Measurements from ENCODE around the gene PDLIM5. TPM values are rescaled to one million over a fixed set of nuclear protein-coding genes. Genes with fewer than 3 reads are reported as not detected.

PDLIM5 gene
- total and polyA plus RNA-seq, 5 donors from 2014 or later = 36.5 to 64.5 (median 45.3) TPM

- ATAC-seq (ENCODE audit: low read depth in 2 of 2) = no peak
These were observed 217.0 kb downstream of the PDLIM5 start for GRCh38 chr4:94668724-94669123.

GRCh38 chr4:94669672-94670664, 218.2 kb downstream of the PDLIM5 start:
- no peak overlapping the region for H3K27ac ChIP-seq (ENCODE audit: insufficient read depth, low read length, poor library complexity, severe bottlenecking)
- H3K4me1 ChIP-seq (ENCODE audit: control insufficient read depth, insufficient read depth, low read length, poor library complexity, severe bottlenecking) = no peaks in the 10 kb centered on the region
- H3K27me3 ChIP-seq (ENCODE audit: control insufficient read depth, insufficient read depth, low read length) = no peaks in the 10 kb centered on the region
- Mint-ChIP-seq H3K27ac (no peak overlapping the region), H3K9me3 (peaks cover 0 to 2% (median 0%) of the 10 kb centered on the region in 7 donors), H3K4me1 (no peaks in the 10 kb centered on the region), H3K4me3 (no peak overlapping the region), H3K36me3 (no peaks in the 10 kb centered on the region), H3K27me3 (no peaks in the 10 kb centered on the region)
- no peak overlapping the region for H3K4me3 ChIP-seq (ENCODE audit: low read depth, low read length)
- DNase-seq = no peak
- no peak for ATAC-seq (ENCODE audit: low read depth in 2 of 2)
- H3K9me3 ChIP-seq (ENCODE audit: control insufficient read depth in 2 of 2, low read length in 2 of 2) = no peaks in the 10 kb centered on the region
- H3K36me3 ChIP-seq (ENCODE audit: control insufficient read depth, insufficient read depth, low read length) = no peaks in the 10 kb centered on the region

More at GRCh38 chr4:94668724-94669123, 217.0 kb downstream of the PDLIM5 start:
- Histone ChIP-seq H3K4me3 (ENCODE audit: low read depth, low read length) (no peak overlapping the region), H3K9me3 (ENCODE audit: control insufficient read depth in 2 of 2, low read length in 2 of 2) (no peaks in the 10 kb centered on the region), H3K36me3 (ENCODE audit: control insufficient read depth, insufficient read depth, low read length) (no peaks in the 10 kb centered on the region), H3K4me1 (ENCODE audit: control insufficient read depth, insufficient read depth, low read length, poor library complexity, severe bottlenecking) (no peaks in the 10 kb centered on the region), H3K27ac (ENCODE audit: insufficient read depth, low read length, poor library complexity, severe bottlenecking) (no peak overlapping the region), H3K27me3 (ENCODE audit: control insufficient read depth, insufficient read depth, low read length) (no peaks in the 10 kb centered on the region)
- peaks cover 2% of the 10 kb centered on the region for H3K36me3 Mint-ChIP-seq
- no peaks in the 10 kb centered on the region for H3K4me1 Mint-ChIP-seq
- no peaks in the 10 kb centered on the region for H3K27me3 Mint-ChIP-seq
- H3K9me3 Mint-ChIP-seq = peaks cover 0 to 2% (median 0%) of the 10 kb centered on the region in 7 donors
- H3K27ac Mint-ChIP-seq = no peak overlapping the region
- H3K4me3 Mint-ChIP-seq = no peak overlapping the region
- no peak for DNase-seq

GRCh38 chr4:94671113-94671512, 219.4 kb downstream of the PDLIM5 start:
- H3K9me3 Mint-ChIP-seq = peaks cover 0 to 2% (median 0%) of the 10 kb centered on the region in 7 donors
- no peak overlapping the region for H3K27ac Mint-ChIP-seq
- no peaks in the 10 kb centered on the region for H3K36me3 ChIP-seq (ENCODE audit: control insufficient read depth, insufficient read depth, low read length)
- H3K4me3 Mint-ChIP-seq = no peak overlapping the region
- H3K4me1 Mint-ChIP-seq = no peaks in the 10 kb centered on the region
- no peak for DNase-seq
- H3K4me1 ChIP-seq (ENCODE audit: control insufficient read depth, insufficient read depth, low read length, poor library complexity, severe bottlenecking) = no peaks in the 10 kb centered on the region
- no peaks in the 10 kb centered on the region for H3K27me3 Mint-ChIP-seq
- H3K27ac ChIP-seq (ENCODE audit: insufficient read depth, low read length, poor library complexity, severe bottlenecking) = no peak overlapping the region
- no peaks in the 10 kb centered on the region for H3K27me3 ChIP-seq (ENCODE audit: control insufficient read depth, insufficient read depth, low read length)
- no peaks in the 10 kb centered on the region for H3K9me3 ChIP-seq (ENCODE audit: control insufficient read depth in 2 of 2, low read length in 2 of 2)
- no peaks in the 10 kb centered on the region for H3K36me3 Mint-ChIP-seq
- ATAC-seq (ENCODE audit: low read depth in 2 of 2) = no peak
- H3K4me3 ChIP-seq (ENCODE audit: low read depth, low read length) = no peak overlapping the region

DNA sequence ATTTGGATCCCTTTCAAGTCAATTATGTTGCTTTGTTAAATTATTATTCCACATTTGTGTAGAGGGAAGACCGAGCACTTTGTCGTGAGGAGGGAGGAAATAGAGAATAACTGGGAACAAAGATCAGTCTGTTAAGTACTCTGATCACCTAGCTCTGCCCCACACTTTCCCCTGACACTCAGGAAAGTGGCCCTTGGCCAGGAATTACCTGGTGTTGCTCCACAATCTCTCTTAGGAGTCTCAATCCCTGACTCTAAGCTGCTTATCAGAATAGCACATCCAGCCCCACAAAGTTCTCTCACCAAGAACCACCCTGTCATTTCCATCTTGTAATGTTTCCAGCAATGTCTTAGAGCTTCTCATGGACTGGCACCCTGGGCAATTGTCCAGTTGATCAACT, 222.2 kb downstream of the PDLIM5 start:
- H3K4me3 ChIP-seq (ENCODE audit: low read depth, low read length) = no peak overlapping the region
- peaks cover 0 to 2% (median 0%) of the 10 kb centered on the region in 7 donors for H3K9me3 Mint-ChIP-seq
- H3K27ac Mint-ChIP-seq = no peak overlapping the region

DNA sequence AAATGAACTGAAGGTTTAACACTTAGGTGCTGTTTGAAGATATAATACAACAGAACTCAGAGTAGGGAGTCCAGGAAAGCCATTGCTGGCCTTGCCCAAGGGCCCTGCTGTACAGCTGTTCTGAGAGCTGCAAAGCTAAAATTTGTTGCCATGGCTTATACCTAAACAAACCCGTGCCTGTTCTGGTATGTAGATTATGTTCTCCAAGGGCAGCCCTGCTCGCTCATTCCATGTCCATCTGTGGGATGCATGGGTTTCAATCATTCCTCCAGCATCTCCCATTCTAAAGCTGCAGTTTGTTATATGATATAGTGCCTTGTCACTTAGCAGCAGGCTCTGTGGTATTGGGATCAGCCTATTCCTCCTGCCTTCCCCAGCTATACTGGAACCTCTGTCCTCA, 225.2 kb downstream of the PDLIM5 start:
- no peak overlapping the region for H3K4me3 ChIP-seq (ENCODE audit: low read depth, low read length)
- Mint-ChIP-seq H3K27ac (no peak overlapping the region), H3K36me3 (no peaks in the 10 kb centered on the region), H3K4me1 (no peaks in the 10 kb centered on the region), H3K27me3 (no peaks in the 10 kb centered on the region), H3K4me3 (no peak overlapping the region), H3K9me3 (peaks cover 0 to 2% (median 0%) of the 10 kb centered on the region in 7 donors)
- H3K27ac ChIP-seq (ENCODE audit: insufficient read depth, low read length, poor library complexity, severe bottlenecking) = no peak overlapping the region
- ATAC-seq (ENCODE audit: low read depth in 2 of 2) (no peak), DNase-seq (no peak)
- H3K4me1 ChIP-seq (ENCODE audit: control insufficient read depth, insufficient read depth, low read length, poor library complexity, severe bottlenecking) = no peaks in the 10 kb centered on the region
- no peaks in the 10 kb centered on the region for H3K27me3 ChIP-seq (ENCODE audit: control insufficient read depth, insufficient read depth, low read length)
- no peaks in the 10 kb centered on the region for H3K36me3 ChIP-seq (ENCODE audit: control insufficient read depth, insufficient read depth, low read length)
- H3K9me3 ChIP-seq (ENCODE audit: control insufficient read depth in 2 of 2, low read length in 2 of 2) = no peaks in the 10 kb centered on the region

More for the DNA sequence above, 222.2 kb downstream of the PDLIM5 start:
- Histone ChIP-seq H3K27me3 (ENCODE audit: control insufficient read depth, insufficient read depth, low read length) (no peaks in the 10 kb centered on the region), H3K36me3 (ENCODE audit: control insufficient read depth, insufficient read depth, low read length) (no peaks in the 10 kb centered on the region), H3K27ac (ENCODE audit: insufficient read depth, low read length, poor library complexity, severe bottlenecking) (no peak overlapping the region), H3K4me1 (ENCODE audit: control insufficient read depth, insufficient read depth, low read length, poor library complexity, severe bottlenecking) (no peaks in the 10 kb centered on the region), H3K9me3 (ENCODE audit: control insufficient read depth in 2 of 2, low read length in 2 of 2) (no peaks in the 10 kb centered on the region)
- no peaks in the 10 kb centered on the region for H3K36me3 Mint-ChIP-seq
- no peak for DNase-seq
- no peaks in the 10 kb centered on the region for H3K4me1 Mint-ChIP-seq
- H3K27me3 Mint-ChIP-seq = no peaks in the 10 kb centered on the region
- ATAC-seq (ENCODE audit: low read depth in 2 of 2) = no peak
- no peak overlapping the region for H3K4me3 Mint-ChIP-seq

- Mint-ChIP-seq H3K9me3 (peaks cover 0 to 2% (median 0%) of the 10 kb centered on the region in 7 donors), H3K27ac (no peak overlapping the region), H3K4me3 (no peak overlapping the region), H3K36me3 (no peaks in the 10 kb centered on the region), H3K4me1 (no peaks in the 10 kb centered on the region), H3K27me3 (no peaks in the 10 kb centered on the region)
- DNase-seq = no peak
- no peaks in the 10 kb centered on the region for H3K9me3 ChIP-seq (ENCODE audit: control insufficient read depth in 2 of 2, low read length in 2 of 2)
- no peaks in the 10 kb centered on the region for H3K27me3 ChIP-seq (ENCODE audit: control insufficient read depth, insufficient read depth, low read length)
- H3K4me3 ChIP-seq (ENCODE audit: low read depth, low read length) = no peak overlapping the region
- ATAC-seq (ENCODE audit: low read depth in 2 of 2) = no peak
- no peaks in the 10 kb centered on the region for H3K36me3 ChIP-seq (ENCODE audit: control insufficient read depth, insufficient read depth, low read length)
- no peaks in the 10 kb centered on the region for H3K4me1 ChIP-seq (ENCODE audit: control insufficient read depth, insufficient read depth, low read length, poor library complexity, severe bottlenecking)
- H3K27ac ChIP-seq (ENCODE audit: insufficient read depth, low read length, poor library complexity, severe bottlenecking) = no peak overlapping the region
These were observed 227.2 kb downstream of the PDLIM5 start for GRCh38 chr4:94678896-94679295.

GRCh38 chr4:94680176-94680862, 228.6 kb downstream of the PDLIM5 start:
- H3K36me3 Mint-ChIP-seq = no peaks in the 10 kb centered on the region
- no peaks in the 10 kb centered on the region for H3K27me3 Mint-ChIP-seq
- no peak overlapping the region for H3K27ac Mint-ChIP-seq
- Histone ChIP-seq H3K27ac (ENCODE audit: insufficient read depth, low read length, poor library complexity, severe bottlenecking) (no peak overlapping the region), H3K4me3 (ENCODE audit: low read depth, low read length) (no peak overlapping the region), H3K27me3 (ENCODE audit: control insufficient read depth, insufficient read depth, low read length) (no peaks in the 10 kb centered on the region), H3K9me3 (ENCODE audit: control insufficient read depth in 2 of 2, low read length in 2 of 2) (no peaks in the 10 kb centered on the region), H3K36me3 (ENCODE audit: control insufficient read depth, insufficient read depth, low read length) (no peaks in the 10 kb centered on the region), H3K4me1 (ENCODE audit: control insufficient read depth, insufficient read depth, low read length, poor library complexity, severe bottlenecking) (no peaks in the 10 kb centered on the region)
- DNase-seq = no peak
- H3K4me3 Mint-ChIP-seq = no peak overlapping the region
- no peak for ATAC-seq (ENCODE audit: low read depth in 2 of 2)
- H3K4me1 Mint-ChIP-seq = no peaks in the 10 kb centered on the region
- peaks cover 0 to 2% (median 0%) of the 10 kb centered on the region in 7 donors for H3K9me3 Mint-ChIP-seq
